ENCODE measurements around the gene DENND11. TPM values are rescaled to one million over a fixed set of nuclear protein-coding genes. Genes with fewer than 3 reads are reported as not detected.
"Not testable (repeated sequence)": the region's sequence is repeated elsewhere in the genome, so short reads cannot be mapped to it uniquely, and the experiment has no call there.

The DENND11 gene
- total RNA-seq, 2 experiments from 2014 or later, result 29.8 to 30.7 TPM

- CTCF ChIA-PET, result no interaction called here
- DNase-seq, result no peak
- H3K9me3 Mint-ChIP-seq, result no peaks in the 10 kb centered on the region
- no peak overlapping the region for H3K4me3 Mint-ChIP-seq
- H3K36me3 Mint-ChIP-seq (ENCODE audit: low read depth), result peaks cover 2% of the 10 kb centered on the region
- no peaks in the 10 kb centered on the region for H3K27me3 Mint-ChIP-seq (ENCODE audit: low read depth)
- intact Hi-C loops (cut with micrococcal nuclease), result no loop called here
- H3K4me1 Mint-ChIP-seq (ENCODE audit: low read depth), result peaks cover 38% of the 10 kb centered on the region
- H3K27ac Mint-ChIP-seq, result no peak overlapping the region
Observed at GRCh38 chr7:141693082-141693481, 8.9 kb downstream of the DENND11 start.

- H3K4me3 Mint-ChIP-seq, result no peak overlapping the region
- CTCF ChIA-PET, result no interaction called here
- peaks cover 27% of the 10 kb centered on the region for H3K4me1 Mint-ChIP-seq (ENCODE audit: low read depth)
- H3K27me3 Mint-ChIP-seq (ENCODE audit: low read depth), result no peaks in the 10 kb centered on the region
- H3K36me3 Mint-ChIP-seq (ENCODE audit: low read depth), result peaks cover 4% of the 10 kb centered on the region
- H3K27ac Mint-ChIP-seq, result no peak overlapping the region
- intact Hi-C loops (cut with micrococcal nuclease), result no loop called here
- H3K9me3 Mint-ChIP-seq, result no peaks in the 10 kb centered on the region
- DNase-seq, result no peak
Observed at GRCh38 chr7:141691961-141692360, 10.0 kb downstream of the DENND11 start.

DNA sequence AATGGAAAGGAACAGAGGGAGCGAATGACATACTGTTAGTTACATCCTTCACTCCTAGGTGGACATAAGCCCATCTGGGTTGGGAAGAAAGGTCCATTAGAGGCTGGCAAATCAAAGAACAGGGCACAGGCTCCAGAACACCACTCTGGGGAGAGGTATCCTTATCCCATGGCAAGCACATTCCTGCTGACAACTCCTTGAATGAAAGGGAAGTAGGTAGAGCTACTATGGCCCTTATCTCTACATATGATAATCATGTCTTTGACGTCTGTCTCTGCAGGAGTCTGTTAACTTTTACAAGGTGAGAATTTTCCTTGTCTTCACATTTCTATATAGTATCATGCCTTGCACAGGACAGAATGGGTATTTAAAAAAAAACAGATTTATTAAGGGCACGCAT is 10.4 kb downstream of the DENND11 start:
- intact Hi-C loops (cut with micrococcal nuclease), result no loop called here

DNA sequence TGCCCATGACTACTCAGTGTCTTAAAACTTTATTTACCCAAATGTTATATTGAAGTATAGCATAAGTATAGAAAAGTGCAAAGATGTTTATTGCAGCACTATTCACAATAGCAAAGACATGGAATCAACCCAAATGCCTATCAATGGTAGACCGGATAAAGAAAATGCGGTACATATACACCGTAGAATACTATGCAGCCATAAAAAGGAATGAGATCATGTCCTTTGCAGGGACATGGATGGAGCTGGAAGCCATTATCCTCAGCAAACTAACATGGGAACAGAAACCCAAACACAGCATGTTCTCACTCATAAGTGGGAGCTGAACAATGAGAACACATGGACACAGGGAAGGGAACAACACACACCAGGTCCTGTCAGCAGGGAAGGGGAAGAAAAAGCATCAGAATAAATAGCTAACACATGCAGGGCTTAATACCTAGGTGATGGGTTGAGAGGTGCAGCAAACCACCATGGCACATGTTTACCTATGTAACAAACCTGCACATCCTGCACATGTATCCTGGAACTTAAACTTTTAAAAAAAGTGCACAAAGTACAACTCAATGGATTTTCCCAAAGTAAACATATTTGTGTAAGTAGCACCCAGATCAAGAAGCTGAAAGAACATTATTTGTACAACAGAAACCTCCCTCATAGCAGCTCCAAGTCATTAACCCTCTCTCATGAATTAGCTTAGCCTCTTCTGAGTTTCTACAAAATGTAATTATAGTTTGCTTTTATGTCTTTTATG is 12.7 kb downstream of the DENND11 start:
- H3K4me1 Mint-ChIP-seq (ENCODE audit: low read depth); DNase-seq; H3K9me3 Mint-ChIP-seq; H3K27me3 Mint-ChIP-seq (ENCODE audit: low read depth); CTCF ChIA-PET; H3K27ac Mint-ChIP-seq; H3K4me3 Mint-ChIP-seq; intact Hi-C loops (cut with micrococcal nuclease): not testable (repeated sequence)
- H3K36me3 Mint-ChIP-seq (ENCODE audit: low read depth), result peaks cover 11% of the 10 kb centered on the region

More for the DNA sequence above, 10.4 kb downstream of the DENND11 start:
- H3K36me3 Mint-ChIP-seq (ENCODE audit: low read depth), result peaks cover 4% of the 10 kb centered on the region
- no peak overlapping the region for H3K27ac Mint-ChIP-seq
- CTCF ChIA-PET, result no interaction called here
- H3K27me3 Mint-ChIP-seq (ENCODE audit: low read depth), result no peaks in the 10 kb centered on the region
- no peaks in the 10 kb centered on the region for H3K9me3 Mint-ChIP-seq
- H3K4me3 Mint-ChIP-seq, result no peak overlapping the region
- peaks cover 24% of the 10 kb centered on the region for H3K4me1 Mint-ChIP-seq (ENCODE audit: low read depth)
- no peak for DNase-seq

GRCh38 chr7:141688043-141688442 is 13.9 kb downstream of the DENND11 start:
- no peak overlapping the region for H3K27ac Mint-ChIP-seq
- peaks cover 14% of the 10 kb centered on the region for H3K36me3 Mint-ChIP-seq (ENCODE audit: low read depth)
- peaks cover 9% of the 10 kb centered on the region for H3K4me1 Mint-ChIP-seq (ENCODE audit: low read depth)
- H3K9me3 Mint-ChIP-seq, result no peaks in the 10 kb centered on the region
- CTCF ChIA-PET, result no interaction called here
- intact Hi-C loops (cut with micrococcal nuclease), result no loop called here
- H3K4me3 Mint-ChIP-seq, result no peak overlapping the region
- DNase-seq, result no peak
- H3K27me3 Mint-ChIP-seq (ENCODE audit: low read depth), result no peaks in the 10 kb centered on the region

DNA sequence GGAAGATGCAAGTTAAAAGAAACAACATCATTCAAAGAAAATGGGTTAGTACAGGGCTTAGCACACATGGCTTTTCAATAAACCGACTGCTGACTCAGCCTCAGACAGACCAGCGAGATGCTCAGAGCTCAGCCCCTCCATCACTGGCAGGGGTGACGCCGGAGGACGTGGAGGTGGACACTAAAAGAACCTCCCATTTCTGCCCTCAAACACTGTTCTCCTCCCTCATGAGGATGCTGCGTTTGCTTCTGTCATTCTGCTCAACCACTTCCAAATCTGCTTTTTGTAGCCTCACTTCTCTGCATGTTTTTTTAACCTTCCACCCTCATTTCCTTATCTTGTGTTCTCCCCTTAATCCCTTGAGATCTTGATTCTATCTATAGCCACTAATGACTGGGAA is 15.3 kb downstream of the DENND11 start:
- no peaks in the 10 kb centered on the region for H3K27me3 Mint-ChIP-seq (ENCODE audit: low read depth)
- peaks cover 4% of the 10 kb centered on the region for H3K4me1 Mint-ChIP-seq (ENCODE audit: low read depth)
- CTCF ChIA-PET, result no interaction called here
- no peaks in the 10 kb centered on the region for H3K9me3 Mint-ChIP-seq
- H3K4me3 Mint-ChIP-seq, result no peak overlapping the region
- intact Hi-C loops (cut with micrococcal nuclease), result no loop called here
- peaks cover 17% of the 10 kb centered on the region for H3K36me3 Mint-ChIP-seq (ENCODE audit: low read depth)
- H3K27ac Mint-ChIP-seq, result no peak overlapping the region
- DNase-seq, result no peak

- H3K27me3 Mint-ChIP-seq (ENCODE audit: low read depth), result no peaks in the 10 kb centered on the region
- no peaks in the 10 kb centered on the region for H3K9me3 Mint-ChIP-seq
- CTCF ChIA-PET, result interaction anchor here (0.9 to 1.1 kb wide), 2 partner anchors 8 to 32 kb away, joined by 3 to 4 read pairs; no protein-coding TSS in a partner anchor
- H3K27ac Mint-ChIP-seq, result no peak overlapping the region
- intact Hi-C loops (cut with micrococcal nuclease), result no loop called here
- no peak for DNase-seq
- H3K4me1 Mint-ChIP-seq (ENCODE audit: low read depth), result peaks cover 4% of the 10 kb centered on the region
- H3K36me3 Mint-ChIP-seq (ENCODE audit: low read depth), result peaks cover 17% of the 10 kb centered on the region
- H3K4me3 Mint-ChIP-seq, result no peak overlapping the region
Observed at GRCh38 chr7:141686074-141686473, 15.9 kb downstream of the DENND11 start.

DNA sequence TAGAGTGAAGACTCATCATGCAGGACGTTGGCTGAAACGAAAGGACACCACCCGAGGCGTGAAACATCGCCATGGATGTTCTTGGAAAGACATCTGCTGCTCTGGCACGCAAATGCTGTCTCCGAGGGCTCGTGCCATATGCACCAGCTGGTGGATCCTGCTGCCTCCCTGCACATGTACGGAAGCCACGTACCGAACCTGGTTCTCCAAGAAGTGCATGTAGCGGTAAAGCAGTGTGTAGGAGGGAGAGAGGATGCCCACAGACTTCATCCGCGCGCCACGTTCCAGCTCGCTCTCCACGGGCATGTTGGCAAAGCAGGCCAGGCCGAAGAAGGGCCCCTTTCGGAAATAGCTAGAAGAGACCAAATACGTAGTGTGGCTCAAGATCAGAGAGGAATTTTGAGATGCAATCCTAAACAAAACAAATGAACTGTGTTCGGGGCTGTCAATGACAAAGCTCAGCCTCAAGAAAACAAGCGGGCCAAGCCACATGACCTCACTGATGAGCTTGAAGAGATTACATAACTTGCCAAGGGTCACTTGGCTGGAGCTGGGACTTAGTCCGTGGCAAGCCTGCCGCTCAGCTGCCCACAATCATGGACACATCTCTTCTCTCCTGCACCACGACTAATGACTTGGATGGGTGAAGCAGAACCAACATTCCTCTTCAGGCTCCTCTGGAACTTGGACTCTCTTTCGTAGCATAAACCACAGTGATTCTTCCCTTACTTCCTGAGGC is 16.5 kb downstream of the DENND11 start:
- no peaks in the 10 kb centered on the region for H3K27me3 Mint-ChIP-seq (ENCODE audit: low read depth)
- H3K27ac Mint-ChIP-seq, result no peak overlapping the region
- CTCF ChIA-PET, result interaction anchor here (0.9 to 1.1 kb wide), 3 partner anchors 8 to 32 kb away, joined by 3 to 4 read pairs (median 3); no protein-coding TSS in a partner anchor
- H3K4me1 Mint-ChIP-seq (ENCODE audit: low read depth), result peaks cover 4% of the 10 kb centered on the region
- DNase-seq, result no peak
- H3K9me3 Mint-ChIP-seq, result no peaks in the 10 kb centered on the region
- peaks cover 19% of the 10 kb centered on the region for H3K36me3 Mint-ChIP-seq (ENCODE audit: low read depth)
- intact Hi-C loops (cut with micrococcal nuclease), result no loop called here
- H3K4me3 Mint-ChIP-seq, result no peak overlapping the region

GRCh38 chr7:141679014-141679413 is 23.0 kb downstream of the DENND11 start:
- H3K4me3 Mint-ChIP-seq, result no peak overlapping the region
- H3K27me3 Mint-ChIP-seq (ENCODE audit: low read depth), result no peaks in the 10 kb centered on the region
- CTCF ChIA-PET, result interaction anchor here (1.0 kb wide), 1 partner anchor 59 kb away, joined by 4 read pairs; the partner anchor contains the start of gene SSBP1
- no peaks in the 10 kb centered on the region for H3K9me3 Mint-ChIP-seq
- peaks cover 19% of the 10 kb centered on the region for H3K4me1 Mint-ChIP-seq (ENCODE audit: low read depth)
- no peak for DNase-seq
- peaks cover 13% of the 10 kb centered on the region for H3K36me3 Mint-ChIP-seq (ENCODE audit: low read depth)
- intact Hi-C loops (cut with micrococcal nuclease), result loop anchor here (1.0 kb wide), 1 partner anchor 121 kb away; no protein-coding TSS in a partner anchor
- H3K27ac Mint-ChIP-seq, result no peak overlapping the region

- DNase-seq, result no peak
- Mint-ChIP-seq H3K36me3 (ENCODE audit: low read depth) (peaks cover 16% of the 10 kb centered on the region), H3K4me1 (ENCODE audit: low read depth) (peaks cover 19% of the 10 kb centered on the region), H3K9me3 (no peaks in the 10 kb centered on the region), H3K4me3 (no peak overlapping the region), H3K27me3 (ENCODE audit: low read depth) (no peaks in the 10 kb centered on the region), H3K27ac (no peak overlapping the region)
- intact Hi-C loops (cut with micrococcal nuclease), result no loop called here
- CTCF ChIA-PET, result no interaction called here
Observed at GRCh38 chr7:141676618-141677017, 25.3 kb downstream of the DENND11 start.

DNA sequence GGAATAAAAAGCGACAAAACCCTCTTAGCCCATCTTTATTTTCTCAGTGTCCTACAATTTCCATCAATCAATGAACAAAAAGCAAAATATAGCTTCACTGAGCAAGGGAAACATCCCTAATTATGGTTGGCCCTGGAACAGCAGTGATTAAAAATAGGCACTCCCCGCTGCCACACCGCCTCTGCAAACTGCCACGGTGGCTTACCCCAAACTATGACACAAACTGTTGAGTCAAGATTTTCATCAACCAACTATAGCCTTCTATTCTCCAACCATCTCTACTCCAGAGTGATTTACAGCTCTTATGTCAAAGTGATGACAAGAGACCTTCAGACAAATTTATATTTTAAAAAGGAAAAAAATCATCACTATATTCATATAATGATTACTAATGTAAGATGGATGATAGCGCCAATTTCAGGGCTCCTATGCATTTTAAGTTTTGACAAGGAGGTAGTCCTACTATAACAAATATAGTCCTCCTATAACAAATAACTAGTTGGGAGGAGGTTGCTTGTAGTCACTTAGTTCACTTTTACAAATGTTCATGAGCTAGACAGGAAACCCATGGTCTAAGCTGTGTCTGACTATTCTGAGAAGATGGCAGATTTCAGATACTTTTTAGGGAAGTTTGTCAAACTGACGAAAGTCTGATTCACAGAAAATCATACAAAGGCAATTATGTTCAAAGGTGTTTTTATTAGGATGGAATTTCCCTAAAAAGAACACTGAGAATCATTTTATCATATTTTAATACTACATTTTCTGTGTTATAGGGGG is 26.3 kb downstream of the DENND11 start:
- no peaks in the 10 kb centered on the region for H3K27me3 Mint-ChIP-seq (ENCODE audit: low read depth)
- H3K4me1 Mint-ChIP-seq (ENCODE audit: low read depth), result peaks cover 19% of the 10 kb centered on the region
- intact Hi-C loops (cut with micrococcal nuclease), result loop anchor here (1.0 to 2.0 kb wide), 2 partner anchors 23 to 63 kb away; partner anchors contain the start of gene SSBP1
- H3K4me3 Mint-ChIP-seq, result no peak overlapping the region
- no peaks in the 10 kb centered on the region for H3K9me3 Mint-ChIP-seq
- no peak for DNase-seq
- CTCF ChIA-PET, result interaction anchor here (0.5 to 1.2 kb wide), 3 partner anchors 22 to 946 kb away, joined by 3 to 4 read pairs (median 3); no protein-coding TSS in a partner anchor
- peaks cover 16% of the 10 kb centered on the region for H3K36me3 Mint-ChIP-seq (ENCODE audit: low read depth)
- peak overlapping the region; percentile 70 for H3K27ac Mint-ChIP-seq

- CTCF ChIA-PET, result interaction anchor here (0.6 to 1.0 kb wide), 2 partner anchors 67 to 631 kb away, joined by 3 read pairs; no protein-coding TSS in a partner anchor
- intact Hi-C loops (cut with micrococcal nuclease), result loop anchor here (1.0 to 2.0 kb wide), 3 partner anchors 20 to 64 kb away; partner anchors contain the start of gene SSBP1
- DNase-seq, result peak; percentile 15
- Mint-ChIP-seq H3K27me3 (ENCODE audit: low read depth) (no peaks in the 10 kb centered on the region), H3K9me3 (no peaks in the 10 kb centered on the region), H3K4me1 (ENCODE audit: low read depth) (peaks cover 17% of the 10 kb centered on the region), H3K36me3 (ENCODE audit: low read depth) (peaks cover 14% of the 10 kb centered on the region), H3K27ac (no peak overlapping the region), H3K4me3 (no peak overlapping the region)
Observed at GRCh38 chr7:141674702-141675101, 27.3 kb downstream of the DENND11 start.
